Measurements from ENCODE around the gene SEL1L3.

Gene SEL1L3

DNA sequence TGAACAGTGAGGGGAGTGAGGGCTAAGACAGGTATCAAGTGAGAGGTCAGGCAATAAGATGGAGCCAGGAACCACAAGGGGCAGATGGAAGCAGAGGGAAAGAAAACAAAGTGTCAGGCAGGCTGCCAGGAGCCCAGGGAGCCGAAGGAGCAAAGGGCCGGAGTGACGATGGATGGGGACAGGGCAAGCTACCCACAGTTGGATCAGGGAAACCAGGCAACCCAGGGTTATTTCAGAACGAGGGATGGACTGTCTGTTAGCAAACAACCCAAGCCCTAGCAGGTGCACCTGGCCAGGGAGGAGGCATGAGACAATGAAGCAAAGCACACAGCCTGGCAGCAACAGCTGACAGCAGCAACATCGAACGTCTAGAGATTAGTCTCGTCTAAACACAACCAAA, 39.2 kb downstream of the SEL1L3 start:
- no peak overlapping the region for H3K4me3 ChIP-seq (ENCODE audit: low read depth, low read length)
- DNase-seq (ENCODE audit: low read depth) = no peak
- in situ Hi-C loops (cut with HindIII; ENCODE audit: low sequenced_read_pairs) = no loop called here
- TF ChIP-seq CTCF (IDR thresholded peaks at IDR 0.05; ENCODE audit: low read depth, low read length, missing control alignments) = no peak

- in situ Hi-C loops (cut with HindIII; ENCODE audit: low sequenced_read_pairs) = no loop called here
- TF ChIP-seq CTCF (IDR thresholded peaks at IDR 0.05; ENCODE audit: low read depth, low read length, missing control alignments) = no peak
- H3K4me3 ChIP-seq (ENCODE audit: low read depth, low read length) = no peak overlapping the region
- DNase-seq (ENCODE audit: low read depth) = no peak
These were observed 40.9 kb downstream of the SEL1L3 start for GRCh38 chr4:25821899-25822298.

GRCh38 chr4:25821267-25821666, 41.5 kb downstream of the SEL1L3 start:
- no peak overlapping the region for H3K4me3 ChIP-seq (ENCODE audit: low read depth, low read length)
- in situ Hi-C loops (cut with HindIII; ENCODE audit: low sequenced_read_pairs) = no loop called here
- no peak for DNase-seq (ENCODE audit: low read depth)
- no peak for TF ChIP-seq CTCF (IDR thresholded peaks at IDR 0.05; ENCODE audit: low read depth, low read length, missing control alignments)

DNA sequence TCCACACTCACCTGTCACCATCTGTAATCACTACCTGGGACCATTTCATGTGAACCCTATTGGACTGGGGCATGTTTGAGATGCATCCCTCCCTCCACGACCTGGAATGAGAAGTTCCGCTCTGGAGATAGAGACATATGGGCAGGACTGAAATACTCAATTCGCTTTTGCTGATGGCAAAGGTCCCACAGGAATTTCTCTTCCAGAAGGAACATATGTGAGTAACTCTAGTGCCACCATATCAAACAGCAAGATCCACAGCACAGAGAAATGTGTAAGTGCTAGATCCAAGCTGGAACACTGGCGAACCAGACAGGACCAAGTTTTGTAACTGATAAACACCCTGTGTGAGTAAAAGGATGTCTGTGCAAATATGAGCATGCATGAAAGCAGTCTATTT, 43.9 kb downstream of the SEL1L3 start:
- no peak for TF ChIP-seq CTCF (IDR thresholded peaks at IDR 0.05; ENCODE audit: low read depth, low read length, missing control alignments)
- in situ Hi-C loops (cut with HindIII; ENCODE audit: low sequenced_read_pairs) = no loop called here

DNA sequence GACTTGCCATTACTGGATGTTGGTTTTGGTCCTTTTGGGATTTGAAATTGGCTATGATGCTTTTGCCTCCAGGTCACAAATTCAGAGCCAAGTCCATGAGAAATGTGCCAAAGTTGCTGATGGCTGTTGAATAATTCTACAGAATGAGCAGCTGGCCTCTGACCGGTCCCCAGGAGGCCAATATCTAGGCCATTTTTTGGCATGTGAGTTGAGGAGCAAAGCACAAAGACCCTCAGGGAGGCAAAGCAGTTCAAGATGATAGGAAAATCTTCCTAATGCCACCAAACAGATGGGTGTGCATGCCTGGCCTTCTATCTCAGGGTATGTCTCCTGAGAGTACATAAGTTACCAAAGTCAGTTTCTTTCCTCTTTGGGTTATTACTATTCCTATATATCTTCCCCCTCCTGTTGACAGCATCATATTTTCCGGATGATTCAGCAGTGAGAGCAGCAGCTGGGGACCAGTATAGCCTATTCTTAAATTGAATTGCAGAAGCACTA, 44.4 kb downstream of the SEL1L3 start:
- no peak for DNase-seq (ENCODE audit: low read depth)
- in situ Hi-C loops (cut with HindIII; ENCODE audit: low sequenced_read_pairs) = no loop called here
- no peak for TF ChIP-seq CTCF (IDR thresholded peaks at IDR 0.05; ENCODE audit: low read depth, low read length, missing control alignments)
- no peak overlapping the region for H3K4me3 ChIP-seq (ENCODE audit: low read depth, low read length)

More for the DNA sequence above, 43.9 kb downstream of the SEL1L3 start:
- DNase-seq (ENCODE audit: low read depth) = no peak
- no peak overlapping the region for H3K4me3 ChIP-seq (ENCODE audit: low read depth, low read length)

- no peak for TF ChIP-seq CTCF (IDR thresholded peaks at IDR 0.05; ENCODE audit: low read depth, low read length, missing control alignments)
- no peak for DNase-seq (ENCODE audit: low read depth)
- in situ Hi-C loops (cut with HindIII; ENCODE audit: low sequenced_read_pairs) = no loop called here
- no peak overlapping the region for H3K4me3 ChIP-seq (ENCODE audit: low read depth, low read length)
These were observed 45.6 kb downstream of the SEL1L3 start for GRCh38 chr4:25817059-25817681.

Measured in astrocyte of the cerebellum (primary cell).